Kidney capillary endothelial cell (primary cell): Measurements from ENCODE around the gene BBLN.
"Not testable (repeated sequence)": the region's sequence is repeated elsewhere in the genome, so short reads cannot be mapped to it uniquely, and the experiment has no call there.

ENCODE experiments used
- DNase-seq: peaks from one replicate; pipeline ENCODE4 v3.0.0-alpha.2; 2018; ENCODE audit warnings: low spot score

BBLN gene

GRCh38 chr9:128163523-128164306 lies 3.6 kb downstream of the BBLN start:
- DNase-seq, result no peak

GRCh38 chr9:128164307-128164885 lies 4.3 kb downstream of the BBLN start:
- no peak for DNase-seq

GRCh38 chr9:128166169-128166568 lies 6.1 kb downstream of the BBLN start:
- DNase-seq, result no peak

DNA sequence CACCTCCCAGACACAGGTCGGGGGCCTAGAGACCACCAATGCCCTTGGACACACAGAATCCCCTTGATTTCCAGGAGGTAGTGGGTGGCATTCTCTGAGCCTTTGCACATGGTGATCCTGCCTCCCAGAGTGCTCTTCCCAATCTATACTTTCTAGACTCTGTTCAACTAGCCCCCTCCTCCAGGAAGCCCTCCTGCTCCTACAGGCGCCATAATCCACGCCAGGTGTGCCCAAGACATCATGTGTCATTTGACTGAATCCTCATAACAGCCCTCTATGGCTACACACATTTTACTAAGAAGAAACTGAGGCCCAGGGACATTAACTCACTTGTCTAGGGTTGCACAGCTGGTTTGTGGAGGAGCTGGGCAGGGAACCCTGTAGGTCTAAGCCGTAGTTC lies 7.1 kb downstream of the BBLN start:
- no peak for DNase-seq

DNA sequence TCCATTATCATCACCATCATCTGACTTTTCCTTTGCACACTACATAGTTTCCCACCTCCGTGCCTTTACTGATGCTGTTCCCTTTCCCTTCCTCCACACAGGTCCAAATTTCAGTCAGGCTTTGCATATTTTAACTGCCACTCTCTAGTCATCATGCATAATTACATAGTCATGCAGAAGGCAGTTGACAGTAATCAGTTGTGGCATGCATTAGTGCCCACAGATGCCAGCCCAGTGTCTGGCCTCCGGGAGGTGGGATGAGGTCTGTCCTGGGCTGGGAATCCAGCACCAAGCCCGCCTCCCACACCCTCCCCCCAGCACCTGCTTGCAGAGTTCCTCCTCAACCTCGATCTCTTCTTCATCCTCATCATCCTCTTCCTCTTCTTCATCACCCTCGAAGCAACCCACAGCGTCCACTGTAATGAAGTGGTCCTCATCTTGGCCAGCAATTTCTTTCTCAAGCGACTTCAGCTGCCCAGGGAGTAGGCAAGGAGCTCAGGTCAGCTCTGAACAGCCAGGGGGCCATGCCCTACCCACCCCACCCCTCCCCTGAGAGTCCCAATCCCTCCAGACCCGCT lies 8.8 kb downstream of the BBLN start:
- no peak for DNase-seq

DNA sequence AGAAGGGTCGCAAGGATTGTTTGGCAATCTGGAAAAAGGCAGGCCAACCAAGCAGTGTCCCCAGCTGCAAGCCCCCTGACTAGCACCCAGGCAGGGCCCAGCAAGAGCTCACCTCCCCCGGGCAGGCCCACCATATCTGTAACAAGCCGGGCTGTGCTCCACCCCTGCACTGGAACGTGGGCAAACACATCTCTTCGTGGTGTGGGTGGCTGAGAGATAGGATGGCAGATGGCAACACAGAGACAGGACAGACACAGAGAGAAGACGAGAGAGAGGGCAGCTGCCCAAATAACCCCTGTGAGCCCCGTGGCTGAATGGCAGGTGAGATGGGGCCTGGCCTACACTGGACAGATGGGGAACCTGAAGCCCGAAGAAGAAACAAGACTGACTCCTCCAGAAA lies 9.4 kb downstream of the BBLN start:
- no peak for DNase-seq

GRCh38 chr9:128169925-128170324 lies 9.9 kb downstream of the BBLN start:
- DNase-seq, result no peak

GRCh38 chr9:128174062-128174461 lies 14.0 kb downstream of the BBLN start:
- no peak for DNase-seq

GRCh38 chr9:128175102-128175563 lies 15.1 kb downstream of the BBLN start:
- DNase-seq, result no peak

DNA sequence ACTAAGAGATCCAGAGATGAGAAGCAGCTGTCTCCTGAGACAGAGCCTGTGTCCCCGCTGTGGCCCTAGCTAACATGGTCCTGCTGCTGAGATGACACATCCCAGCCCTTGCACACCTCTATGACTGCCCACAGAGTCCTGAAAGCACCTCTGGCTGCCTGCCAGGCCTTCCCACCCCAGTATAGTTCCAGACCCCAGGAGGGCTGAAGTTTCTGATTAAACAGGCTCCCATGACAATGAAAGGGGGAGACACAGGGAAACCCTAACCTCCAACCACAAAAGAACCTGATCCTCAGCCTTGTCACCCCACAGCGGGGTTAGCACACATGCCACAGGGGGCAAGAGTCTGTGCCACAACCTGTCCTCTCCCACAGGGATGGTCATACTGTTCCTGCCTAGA lies 15.7 kb downstream of the BBLN start:
- no peak for DNase-seq

GRCh38 chr9:128178806-128179431 lies 18.9 kb downstream of the BBLN start:
- no peak for DNase-seq

GRCh38 chr9:128180001-128180400 lies 19.9 kb downstream of the BBLN start:
- DNase-seq, result no peak

DNA sequence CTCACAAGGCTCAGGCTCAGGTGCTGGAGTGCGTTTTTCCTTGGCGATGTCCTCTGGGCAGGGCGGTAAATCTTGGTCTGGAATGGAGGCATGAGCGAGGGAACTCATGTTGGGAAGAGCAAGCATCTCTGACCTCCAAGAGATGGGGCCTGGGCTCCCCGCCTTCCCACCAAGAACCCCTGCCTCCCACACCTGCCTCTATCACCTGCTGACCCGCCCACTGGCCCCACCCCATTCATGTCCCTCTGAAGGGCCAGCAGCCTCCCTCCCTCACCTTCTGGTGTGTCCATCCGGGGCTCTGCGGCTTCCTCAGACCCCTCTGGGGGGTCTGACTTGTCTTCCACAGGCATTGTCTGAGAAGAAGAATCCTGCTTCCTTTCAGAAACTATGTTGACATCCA lies 20.4 kb downstream of the BBLN start:
- no peak for DNase-seq

DNA sequence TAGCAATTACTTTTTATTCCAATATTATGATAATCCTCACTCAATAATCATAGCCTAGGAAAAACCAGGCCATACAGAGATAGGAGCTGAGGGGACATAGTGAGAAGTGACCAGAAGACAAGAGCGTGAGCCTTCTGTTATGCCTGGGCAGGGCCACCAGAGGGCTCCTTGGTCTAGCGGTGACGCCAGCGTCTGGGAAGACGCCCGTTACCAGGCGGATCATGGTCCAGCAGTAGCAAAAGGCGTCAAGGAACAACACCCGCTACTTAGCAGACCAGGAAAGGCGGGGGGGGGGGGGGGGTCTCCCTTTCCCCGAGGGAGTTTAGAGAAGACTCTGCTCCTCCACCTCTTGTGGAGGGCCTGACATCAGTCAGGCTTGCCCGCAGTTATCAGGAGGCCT lies 21.4 kb downstream of the BBLN start:
- DNase-seq, result not testable (repeated sequence)

DNA sequence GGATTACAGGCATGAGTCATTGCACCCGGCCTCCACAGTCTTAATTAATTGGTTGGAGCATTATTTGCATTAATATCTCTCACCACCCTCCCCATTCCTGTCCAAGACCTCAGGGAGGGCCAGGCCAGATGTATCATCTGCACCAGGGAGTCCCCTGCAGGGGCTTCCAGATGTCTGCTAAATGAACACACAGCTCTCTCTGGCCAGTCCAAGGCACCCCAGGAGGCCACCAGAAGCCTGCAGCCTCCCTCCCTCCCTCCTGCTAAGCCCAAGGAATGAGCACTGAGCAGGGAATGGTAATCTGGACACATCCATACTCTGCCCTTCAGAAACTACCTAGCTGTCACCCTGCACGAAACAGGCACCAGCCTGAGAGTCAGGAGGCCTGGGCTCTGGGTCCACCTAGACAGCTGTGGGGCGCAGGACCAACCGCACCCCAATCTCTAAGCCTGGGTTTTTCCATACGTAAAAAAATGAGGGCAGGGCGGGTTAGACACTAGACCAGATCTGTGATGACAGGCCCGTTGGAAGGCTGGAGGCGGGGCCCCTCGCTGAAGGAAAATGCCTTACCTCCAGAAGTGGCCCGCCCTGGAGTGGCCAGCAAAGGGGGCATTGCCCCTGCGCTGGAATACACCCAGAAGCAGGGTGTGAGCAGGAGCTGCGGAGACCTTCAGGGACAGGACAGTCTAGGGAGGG lies 23.0 kb downstream of the BBLN start:
- no peak for DNase-seq

- DNase-seq, result no peak
These were observed 26.2 kb downstream of the BBLN start for GRCh38 chr9:128185979-128186965.

GRCh38 chr9:128187361-128187760 lies 27.3 kb downstream of the BBLN start:
- DNase-seq, result no peak

- DNase-seq, result no peak
These were observed 28.1 kb downstream of the BBLN start for GRCh38 chr9:128188209-128188608.

DNA sequence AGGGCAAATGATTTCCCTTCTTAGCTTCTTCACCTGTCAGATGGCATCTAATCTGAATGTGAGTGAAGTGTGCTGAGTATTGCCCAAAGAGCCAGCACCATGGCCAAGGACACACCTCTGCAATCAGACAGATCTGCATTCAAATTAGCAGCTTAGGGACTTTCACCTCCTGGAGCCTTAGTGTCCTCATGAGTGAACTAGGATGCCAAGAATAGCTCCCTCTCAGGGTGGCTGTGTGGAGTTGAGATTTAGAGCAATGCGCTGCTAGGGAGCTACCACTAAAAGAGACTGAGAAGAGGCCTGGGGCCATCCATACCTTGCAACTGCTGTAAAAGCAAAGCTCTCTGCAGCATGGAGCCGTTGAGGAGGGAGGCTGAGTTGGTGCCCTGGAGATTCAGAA lies 29.9 kb downstream of the BBLN start:
- no peak for DNase-seq

- no peak for DNase-seq
These were observed 30.7 kb downstream of the BBLN start for GRCh38 chr9:128190516-128191405.
